SK-N-SH treated with all-trans-retinoic acid at 6 μM for 48 hours (cell line): ENCODE measurements around the gene TNIP1.

Experiments
- ATAC-seq: fragments of 200-7000 bp; cut with Tn5 transposase; 3 replicates; pipeline ENCODE4 v1.9.1; 2020; ENCODE audit warnings: mild to moderate bottlenecking, moderate library complexity
- BACH2 ChIP-seq: fragments of 250-450 bp; sonication (Bioruptor Pico); IDR thresholded peaks from 2 replicates; pipeline ENCODE4 v1.9.0; 2021; ENCODE audit warnings: mild to moderate bottlenecking, borderline replicate concordance
- CREB5 ChIP-seq: fragments of 250-450 bp; sonication (Bioruptor Pico); IDR thresholded peaks from 2 replicates; pipeline ENCODE4 v1.5.1; 2020; ENCODE audit warnings: low read depth, mild to moderate bottlenecking, moderate library complexity
- CSDC2 ChIP-seq: fragments of 250-450 bp; sonication (Bioruptor Pico); IDR thresholded peaks from 2 replicates; pipeline ENCODE4 v1.5.0; 2020; ENCODE audit warnings: mild to moderate bottlenecking, moderate library complexity
- ISL1 ChIP-seq: fragments of 250-450 bp; sonication (Bioruptor Pico); IDR thresholded peaks from 2 replicates; pipeline ENCODE4 v2.1.2; 2022; ENCODE audit warnings: mild to moderate bottlenecking, moderate library complexity
- OSR1 ChIP-seq: fragments of 250-450 bp; sonication (Bioruptor Pico); IDR thresholded peaks from 2 replicates; pipeline ENCODE4 v1.8.0; 2022; ENCODE audit warnings: moderate library complexity, mild to moderate bottlenecking, inconsistent platforms
- PATZ1 ChIP-seq: fragments of 250-450 bp; sonication (Bioruptor Pico); IDR thresholded peaks from 2 replicates; pipeline ENCODE4 v1.8.0; 2020; ENCODE audit warnings: mild to moderate bottlenecking, moderate library complexity, borderline replicate concordance
- POU6F1 ChIP-seq: fragments of 250-450 bp; sonication (Bioruptor Pico); IDR thresholded peaks from 2 replicates; pipeline ENCODE4 v1.8.0; 2021; ENCODE audit warnings: low read depth, mild to moderate bottlenecking, moderate library complexity, borderline replicate concordance
- PPARA ChIP-seq: fragments of 250-450 bp; sonication (Bioruptor Pico); IDR thresholded peaks from 2 replicates; pipeline ENCODE4 v1.5.0; 2020; ENCODE audit warnings: mild to moderate bottlenecking, borderline replicate concordance
- RARB ChIP-seq: fragments of 250-450 bp; sonication (Bioruptor Pico); IDR thresholded peaks from 2 replicates; pipeline ENCODE4 v1.8.0; 2021; ENCODE audit warnings: mild to moderate bottlenecking, moderate library complexity
- SNAI2 ChIP-seq: fragments of 250-450 bp; sonication (Bioruptor Pico); IDR thresholded peaks from 2 replicates; pipeline ENCODE4 v1.5.0; 2020; ENCODE audit warnings: mild to moderate bottlenecking, moderate library complexity
- TCF4 ChIP-seq: fragments of 250-450 bp; sonication (Bioruptor Pico); IDR thresholded peaks from 2 replicates; pipeline ENCODE4 v1.8.0; 2021; ENCODE audit warnings: mild to moderate bottlenecking, moderate library complexity, borderline replicate concordance
- TOX ChIP-seq: fragments of 250-450 bp; sonication (Bioruptor Pico); IDR thresholded peaks from 2 replicates; pipeline ENCODE4 v1.8.0; 2021; ENCODE audit warnings: mild to moderate bottlenecking, moderate library complexity, borderline replicate concordance
- ZFP3 ChIP-seq: fragments of 250-450 bp; sonication (Bioruptor Pico); IDR thresholded peaks from 2 replicates; pipeline ENCODE4 v1.5.0; 2020; ENCODE audit warnings: mild to moderate bottlenecking, moderate library complexity
- ZNF565 ChIP-seq: fragments of 450-650 bp; formaldehyde crosslinking; conservative IDR thresholded peaks from 2 replicates; pipeline ENCODE4 v1.5.0; 2020; ENCODE audit warnings: low read depth, mild to moderate bottlenecking, moderate library complexity
- ZNF8 ChIP-seq: fragments of 450-650 bp; formaldehyde crosslinking; IDR thresholded peaks from 2 replicates; pipeline ENCODE4 v1.5.0; 2020; ENCODE audit warnings: mild to moderate bottlenecking, moderate library complexity
- TF ChIP-seq, protein P1 (sequence below): fragments of 250-450 bp; sonication (Bioruptor Pico); IDR thresholded peaks from 2 replicates; pipeline ENCODE4 v1.5.1; 2021; ENCODE audit warnings: mild to moderate bottlenecking, moderate library complexity

Gene TNIP1

GRCh38 chr5:151029179-151030055 is 51.4 kb downstream of the TNIP1 start:
- TF ChIP-seq BACH2 (CRISPR knock-in tag) (no peak), POU6F1 (no peak)
- TF ChIP-seq, all 23 proteins: peak for 0

DNA sequence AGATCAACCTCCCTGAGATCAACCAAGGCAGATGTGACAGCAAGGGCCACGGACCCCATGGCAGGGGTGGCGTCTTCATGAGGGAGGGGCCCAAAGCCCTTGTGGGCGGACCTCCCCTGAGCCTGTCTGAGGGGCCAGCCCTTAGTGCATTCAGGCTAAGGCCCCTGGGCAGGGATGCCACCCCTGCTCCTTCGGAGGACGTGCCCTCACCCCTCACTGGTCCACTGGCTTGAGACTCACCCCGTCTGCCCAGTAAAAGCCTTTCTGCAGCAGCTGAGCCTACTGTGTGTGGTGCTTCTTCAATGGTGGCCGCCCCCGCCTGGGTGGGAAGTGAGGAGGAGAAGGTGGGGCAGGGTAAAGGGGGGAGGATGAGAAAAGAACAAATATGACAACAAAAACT is 52.1 kb downstream of the TNIP1 start:
- TF ChIP-seq ZFP3 (CRISPR knock-in tag): no peak
- TF ChIP-seq PPARA (CRISPR knock-in tag): no peak
- no peak for TF ChIP-seq ISL1 (CRISPR knock-in tag)
- no peak for TF ChIP-seq BACH2 (CRISPR knock-in tag)
- no peak for TF ChIP-seq CREB5 (CRISPR knock-in tag)
- TF ChIP-seq TOX (CRISPR knock-in tag): no peak
- TF ChIP-seq ZNF8 (CRISPR knock-in tag): no peak
- TF ChIP-seq, protein P1, sequence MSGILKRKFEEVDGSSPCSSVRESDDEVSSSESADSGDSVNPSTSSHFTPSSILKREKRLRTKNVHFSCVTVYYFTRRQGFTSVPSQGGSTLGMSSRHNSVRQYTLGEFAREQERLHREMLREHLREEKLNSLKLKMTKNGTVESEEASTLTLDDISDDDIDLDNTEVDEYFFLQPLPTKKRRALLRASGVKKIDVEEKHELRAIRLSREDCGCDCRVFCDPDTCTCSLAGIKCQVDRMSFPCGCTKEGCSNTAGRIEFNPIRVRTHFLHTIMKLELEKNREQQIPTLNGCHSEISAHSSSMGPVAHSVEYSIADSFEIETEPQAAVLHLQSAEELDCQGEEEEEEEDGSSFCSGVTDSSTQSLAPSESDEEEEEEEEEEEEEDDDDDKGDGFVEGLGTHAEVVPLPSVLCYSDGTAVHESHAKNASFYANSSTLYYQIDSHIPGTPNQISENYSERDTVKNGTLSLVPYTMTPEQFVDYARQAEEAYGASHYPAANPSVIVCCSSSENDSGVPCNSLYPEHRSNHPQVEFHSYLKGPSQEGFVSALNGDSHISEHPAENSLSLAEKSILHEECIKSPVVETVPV (CRISPR knock-in tag): no peak
- ATAC-seq: no peak

More at GRCh38 chr5:151029179-151030055, 51.4 kb downstream of the TNIP1 start:
- ATAC-seq: no peak

DNA sequence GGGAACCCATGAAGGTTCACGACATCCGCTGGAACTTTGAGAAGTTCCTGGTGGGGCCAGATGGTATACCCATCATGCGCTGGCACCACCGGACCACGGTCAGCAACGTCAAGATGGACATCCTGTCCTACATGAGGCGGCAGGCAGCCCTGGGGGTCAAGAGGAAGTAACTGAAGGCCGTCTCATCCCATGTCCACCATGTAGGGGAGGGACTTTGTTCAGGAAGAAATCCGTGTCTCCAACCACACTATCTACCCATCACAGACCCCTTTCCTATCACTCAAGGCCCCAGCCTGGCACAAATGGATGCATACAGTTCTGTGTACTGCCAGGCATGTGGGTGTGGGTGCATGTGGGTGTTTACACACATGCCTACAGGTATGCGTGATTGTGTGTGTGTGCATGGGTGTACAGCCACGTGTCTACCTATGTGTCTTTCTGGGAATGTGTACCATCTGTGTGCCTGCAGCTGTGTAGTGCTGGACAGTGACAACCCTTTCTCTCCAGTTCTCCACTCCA is 52.8 kb downstream of the TNIP1 start:
- ATAC-seq: no peak
- TF ChIP-seq POU6F1 (no peak), ZNF565 (CRISPR knock-in tag) (no peak), RARB (CRISPR knock-in tag) (no peak), CSDC2 (CRISPR knock-in tag) (no peak), OSR1 (no peak), PATZ1 (CRISPR knock-in tag) (no peak)

- TF ChIP-seq ZFP3 (CRISPR knock-in tag): no peak
- TF ChIP-seq, protein P1 (CRISPR knock-in tag): no peak
- no peak for TF ChIP-seq SNAI2 (CRISPR knock-in tag)
- no peak for TF ChIP-seq TCF4 (CRISPR knock-in tag)
- TF ChIP-seq TOX (CRISPR knock-in tag): no peak
- no peak for TF ChIP-seq OSR1
- no peak for ATAC-seq
Measured at GRCh38 chr5:151026679-151027078, 54.2 kb downstream of the TNIP1 start.
